Fibroblast of skin of right quadriceps (primary cell): ENCODE measurements around the gene TFAP2B.

Experiments
- DNase-seq: peaks from one replicate; pipeline ENCODE4 v3.0.0-alpha.2; 2013

The TFAP2B gene

DNA sequence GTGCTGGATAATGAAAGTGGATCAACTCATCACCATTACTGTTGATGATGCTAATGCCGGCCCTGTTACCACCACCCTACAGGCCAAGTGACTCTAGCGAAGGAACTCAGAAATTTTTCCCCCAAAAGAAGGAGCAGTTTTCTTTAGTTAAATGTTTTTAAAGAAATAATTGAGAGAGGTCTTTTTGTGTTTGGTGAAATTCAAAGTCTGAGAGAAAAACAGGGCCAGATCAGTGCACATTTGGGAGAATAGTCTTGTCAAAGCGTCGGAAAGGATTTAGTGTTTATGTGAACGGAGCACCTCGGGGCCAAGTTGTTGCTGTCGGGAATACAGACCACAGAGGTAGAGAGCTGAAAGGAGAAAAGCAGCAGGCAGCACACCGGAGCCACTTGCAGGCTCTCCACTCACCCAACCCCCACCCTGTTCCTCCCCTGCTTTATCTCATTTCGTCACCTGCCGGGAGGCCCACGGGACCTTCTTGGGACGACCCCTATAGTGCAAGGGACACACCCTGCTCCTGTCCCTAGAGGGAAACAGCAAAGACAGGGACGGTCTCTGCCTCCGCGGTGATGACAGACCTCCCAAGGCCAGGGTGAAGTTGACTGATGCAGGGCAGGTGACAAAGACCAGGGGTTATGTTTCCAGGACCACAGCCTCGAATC is 6.8 kb downstream of the TFAP2B start:
- DNase-seq, result no peak

DNA sequence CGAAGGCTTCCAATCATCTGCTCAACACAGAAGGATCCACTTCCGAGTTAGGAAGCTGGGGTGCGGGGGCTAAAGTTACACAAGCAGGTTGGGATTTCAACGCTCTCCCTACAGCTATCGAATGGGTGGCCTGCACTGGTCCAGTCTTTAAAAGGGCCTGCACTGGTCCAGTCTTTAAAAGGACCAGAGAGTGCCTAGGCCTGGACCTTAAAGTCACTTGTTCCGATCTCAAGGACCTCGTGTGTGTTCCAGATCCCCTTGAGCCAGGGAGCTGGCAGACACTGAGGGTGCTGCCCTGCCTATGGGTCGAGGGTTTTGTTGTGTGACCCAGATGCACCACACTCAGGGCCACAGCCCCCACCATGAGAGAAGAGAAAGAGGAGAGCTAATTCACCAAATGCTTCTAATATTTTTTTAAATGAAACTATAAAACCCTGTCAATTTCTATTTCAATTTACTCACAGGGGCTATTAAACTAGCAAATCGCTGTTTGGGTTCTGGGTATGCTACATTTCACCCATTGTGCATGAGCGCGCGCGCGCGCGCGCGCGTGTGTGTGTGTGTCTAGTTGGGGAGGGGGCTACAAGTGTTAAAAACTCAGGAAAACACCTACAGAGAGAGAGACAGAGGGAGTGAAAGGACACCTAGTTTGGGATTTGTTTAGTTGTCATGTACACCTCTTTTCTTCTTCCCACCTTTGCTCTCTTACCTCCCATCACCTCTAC is 7.5 kb downstream of the TFAP2B start:
- no peak for DNase-seq

DNA sequence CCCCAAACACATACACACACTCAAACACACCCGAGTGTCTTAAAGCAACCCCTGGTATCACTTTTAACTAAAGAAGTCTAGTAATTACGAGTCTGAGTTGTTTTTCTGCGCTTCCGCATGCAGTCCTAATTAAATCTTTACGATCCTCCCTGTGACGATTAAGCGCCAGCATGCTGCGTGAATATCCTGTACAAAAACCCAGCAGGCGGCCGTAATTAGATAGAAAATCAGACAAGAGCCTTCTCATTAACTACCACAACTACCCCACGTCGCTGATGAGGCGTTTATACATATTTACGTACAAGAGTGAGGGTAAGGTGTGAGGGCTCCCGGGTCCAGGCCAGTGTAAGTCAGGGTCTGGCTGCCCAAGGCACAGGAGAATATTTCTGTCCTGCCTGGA is 8.1 kb downstream of the TFAP2B start:
- no peak for DNase-seq

DNA sequence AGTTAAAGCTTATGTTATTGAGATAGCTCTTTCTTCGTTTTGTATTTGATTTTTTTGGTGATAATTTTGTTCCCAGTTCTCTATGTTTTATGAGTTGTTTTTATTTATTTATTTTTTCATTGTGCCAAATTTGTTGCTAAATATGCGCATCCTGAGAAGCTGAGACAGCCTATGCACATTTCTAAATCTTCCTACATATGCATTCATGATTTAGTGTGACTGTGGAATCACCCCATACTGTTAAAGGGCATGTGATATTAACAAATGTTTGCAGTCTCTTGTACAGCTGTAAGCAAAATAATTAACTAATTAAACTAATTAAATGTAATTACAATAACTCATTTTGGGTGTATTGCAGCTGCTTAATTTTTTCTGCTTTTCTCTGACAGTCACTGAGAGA is 10.4 kb downstream of the TFAP2B start:
- DNase-seq, result no peak

DNA sequence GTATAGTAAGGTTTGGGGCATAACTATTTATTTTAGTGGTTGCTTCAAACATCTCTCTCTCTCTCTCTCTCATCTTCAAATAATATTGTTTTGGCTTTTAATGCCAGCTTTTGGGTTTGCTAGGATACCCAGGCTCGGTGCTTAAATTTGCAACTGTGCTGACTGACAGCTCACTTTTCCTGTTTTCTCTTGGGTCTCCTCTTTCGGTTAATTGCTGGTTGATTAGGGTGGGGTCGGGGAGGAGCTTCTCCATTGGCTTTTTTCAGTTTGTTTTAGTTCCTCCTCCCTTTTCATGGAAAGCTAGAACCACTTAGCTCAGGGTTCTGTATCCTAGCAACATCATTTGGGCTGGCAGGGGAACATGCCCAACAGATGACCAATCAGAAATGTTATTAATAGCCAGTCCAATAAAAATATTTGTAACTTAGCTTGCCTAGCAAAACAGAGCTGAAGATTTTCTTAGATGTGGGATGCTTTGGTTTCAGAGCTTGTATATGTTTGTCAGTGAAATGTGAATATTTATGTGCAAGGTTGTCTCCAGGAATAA is 11.3 kb downstream of the TFAP2B start:
- DNase-seq, result no peak

DNA sequence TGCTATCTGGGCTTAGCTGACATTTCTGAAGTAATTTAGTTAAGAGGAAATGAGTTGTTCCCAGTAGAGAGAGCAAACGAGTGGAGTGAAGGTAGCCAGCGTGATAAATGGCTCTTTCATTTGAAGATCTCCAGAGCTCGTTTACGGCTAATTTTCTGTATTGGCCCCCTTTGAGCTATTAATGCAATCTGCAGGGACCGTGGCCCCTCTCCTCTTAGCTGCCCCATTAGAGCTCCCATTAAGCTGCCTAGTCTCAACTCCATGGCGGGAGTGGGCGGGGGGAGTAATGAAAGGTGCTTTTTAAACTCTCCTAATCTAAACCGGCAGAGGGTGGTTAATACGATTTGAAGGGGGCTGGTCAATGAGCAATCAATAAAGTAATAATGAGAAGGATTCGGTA is 12.5 kb downstream of the TFAP2B start:
- no peak for DNase-seq

DNA sequence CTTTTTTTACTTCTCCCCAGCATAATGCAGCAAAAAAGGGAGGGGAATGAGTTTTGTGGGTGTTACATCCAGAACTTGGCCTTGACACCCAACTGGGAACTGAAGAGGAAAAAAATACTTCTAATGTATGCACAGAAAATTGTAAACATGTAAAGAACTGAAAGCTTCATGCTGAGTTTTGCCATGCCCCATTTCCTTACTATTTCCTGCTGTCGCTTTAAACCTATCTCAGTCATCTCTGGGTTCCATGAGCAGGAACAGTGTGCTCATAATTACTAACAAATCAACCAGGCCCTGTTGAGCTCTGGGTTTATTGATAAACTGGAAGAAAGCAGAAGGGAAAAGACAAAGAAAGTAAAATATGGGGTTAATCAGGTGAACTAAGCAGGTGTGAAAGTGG is 14.2 kb downstream of the TFAP2B start:
- no peak for DNase-seq

DNA sequence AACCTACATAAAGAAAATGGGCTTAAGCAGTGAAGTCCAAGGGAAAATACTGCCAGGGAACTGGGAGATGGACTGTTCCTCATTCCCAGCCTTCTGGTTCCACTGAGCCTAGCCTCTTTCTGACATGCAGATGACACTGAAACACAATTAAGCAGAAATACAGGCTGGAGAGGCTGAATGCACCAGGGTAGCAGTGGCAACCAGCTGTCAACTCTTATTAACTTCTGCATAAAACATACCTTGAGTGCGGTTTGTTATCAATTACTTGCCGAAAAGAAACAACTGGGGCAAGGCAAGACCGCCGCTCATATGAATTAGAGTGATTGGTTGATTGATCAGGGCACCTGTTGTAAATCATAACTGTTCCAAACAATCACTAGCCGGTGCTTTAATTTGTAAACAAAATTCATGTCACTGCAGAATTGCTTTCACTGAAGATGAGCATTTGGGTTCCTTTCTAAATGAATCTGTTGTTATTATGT is 16.3 kb downstream of the TFAP2B start:
- no peak for DNase-seq

DNA sequence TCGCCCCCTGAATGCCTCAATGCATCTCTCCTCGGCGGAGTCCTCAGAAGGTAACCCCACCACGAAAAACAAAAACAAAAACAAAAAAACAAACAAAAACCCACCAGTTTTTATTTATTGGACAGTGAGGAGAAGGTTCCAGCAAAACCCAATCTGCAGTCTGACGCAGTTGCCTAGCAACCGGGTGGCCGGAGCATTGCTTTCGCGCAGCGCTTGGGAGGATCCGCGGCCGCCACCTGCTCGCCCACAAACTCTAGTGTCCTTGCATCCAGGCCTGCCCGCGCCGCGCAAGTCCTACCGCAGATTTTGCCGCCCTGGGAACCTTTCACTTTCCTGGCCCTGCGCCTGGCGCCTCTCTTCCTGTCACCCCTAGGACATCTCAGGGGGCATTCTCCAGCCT is 17.6 kb downstream of the TFAP2B start:
- no peak for DNase-seq

DNA sequence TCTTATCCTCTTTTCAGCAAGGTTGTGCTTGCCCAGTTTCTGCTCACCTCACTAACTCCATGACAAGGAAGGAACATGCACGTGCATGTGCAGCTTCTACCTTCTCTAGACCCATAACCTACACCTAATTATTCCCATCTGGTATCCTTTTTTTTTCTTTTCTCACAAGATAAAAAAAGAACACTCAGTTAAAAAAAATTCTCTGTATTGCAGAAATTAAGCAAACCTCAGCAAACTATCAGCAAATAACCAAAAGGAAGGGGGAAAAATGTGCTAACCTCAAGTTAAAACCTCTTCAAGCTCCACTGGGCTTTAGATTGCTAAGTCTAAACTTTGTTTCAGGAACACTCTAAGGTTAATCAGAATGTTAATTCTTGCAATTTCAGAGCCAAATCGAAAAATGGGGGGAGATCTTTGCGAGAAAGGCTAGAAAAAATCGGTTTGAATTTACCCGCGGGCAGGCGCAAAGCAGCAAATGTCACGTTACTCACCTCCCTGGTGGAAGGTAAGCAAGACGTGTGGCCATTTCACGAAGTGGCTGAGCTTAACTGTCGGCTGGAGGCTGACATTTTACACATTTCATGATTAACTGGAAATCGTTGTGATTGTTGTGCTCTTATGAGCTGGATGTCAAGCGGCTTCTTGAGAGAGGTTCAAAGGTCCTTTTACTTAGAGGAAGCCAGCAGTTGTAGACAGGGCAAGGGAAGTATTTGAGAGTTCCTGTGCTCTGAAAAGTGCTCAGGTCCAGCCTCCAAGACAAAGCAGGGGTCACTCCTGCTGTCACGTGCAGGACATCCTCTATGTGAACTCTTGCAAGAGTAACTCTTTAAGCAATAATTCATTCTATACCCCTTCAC is 19.1 kb downstream of the TFAP2B start:
- no peak for DNase-seq

DNA sequence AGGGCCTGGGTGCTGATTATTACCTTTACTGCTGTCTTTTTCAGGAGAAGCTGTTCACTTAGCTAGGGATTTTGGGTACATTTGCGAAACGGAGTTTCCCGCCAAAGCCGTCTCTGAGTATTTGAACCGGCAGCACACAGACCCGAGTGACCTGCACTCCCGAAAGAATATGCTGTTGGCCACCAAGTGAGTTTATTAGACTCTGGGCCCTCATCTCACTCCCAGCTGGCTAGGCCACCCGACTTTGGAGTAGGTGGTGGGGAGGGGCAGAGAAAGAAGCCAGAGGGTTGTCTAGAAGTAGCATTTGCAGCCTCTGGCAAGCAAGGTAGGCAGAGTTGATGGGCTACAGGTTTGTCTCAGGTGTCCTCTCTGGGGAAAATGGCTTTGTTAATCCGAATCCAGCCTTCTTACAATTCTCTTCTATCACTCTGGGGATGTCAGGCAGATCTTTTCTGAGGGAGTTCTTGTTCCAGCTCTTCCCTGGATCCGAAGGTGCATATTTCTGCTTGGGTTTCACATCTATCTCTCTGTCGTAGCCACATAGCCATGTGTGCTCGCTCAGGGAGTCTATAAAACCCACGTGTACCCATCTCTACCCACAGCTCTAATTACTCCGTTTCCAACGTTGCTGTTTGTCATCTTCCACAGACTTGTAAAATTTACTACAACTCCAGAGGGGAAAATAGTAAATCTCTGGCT is 21.6 kb downstream of the TFAP2B start:
- no peak for DNase-seq

DNA sequence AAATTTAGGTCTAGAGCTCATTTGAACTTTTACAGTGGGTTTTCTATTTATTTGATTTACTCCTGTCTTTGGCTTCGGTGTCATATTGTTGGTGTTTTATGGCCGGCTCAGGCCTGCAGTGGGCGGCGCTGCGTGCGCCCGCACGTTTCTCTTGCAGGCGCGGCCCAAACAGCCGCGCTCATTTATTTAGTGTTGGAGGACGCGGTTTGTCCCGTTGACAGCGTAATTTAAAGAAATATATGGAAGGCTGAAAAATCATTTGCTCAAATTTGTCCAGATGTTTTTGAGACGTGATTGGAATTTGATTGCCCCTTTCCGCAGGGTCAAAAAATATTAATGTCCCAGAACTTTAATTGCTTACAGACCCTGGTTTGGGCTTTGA is 22.1 kb downstream of the TFAP2B start:
- no peak for DNase-seq

DNA sequence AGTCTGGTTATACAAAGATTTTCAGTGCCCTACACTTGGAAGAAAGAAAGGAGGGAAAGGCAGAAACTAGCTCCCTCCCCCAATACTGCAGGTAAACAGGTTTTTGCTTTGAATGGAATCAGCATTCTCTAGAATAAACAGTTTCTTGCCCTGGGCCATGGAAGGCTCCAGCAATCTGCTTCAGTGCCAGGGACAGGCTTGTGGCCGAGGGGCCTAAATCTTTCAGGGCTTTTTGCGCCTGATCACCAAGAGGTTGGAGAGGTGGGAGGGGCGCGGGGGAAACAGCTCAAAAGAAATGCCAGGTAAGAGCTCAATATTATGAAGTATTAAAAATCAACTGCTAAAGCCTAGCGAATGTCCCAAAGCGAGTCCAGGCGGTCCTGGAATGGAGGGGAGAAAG is 23.8 kb downstream of the TFAP2B start:
- no peak for DNase-seq

DNA sequence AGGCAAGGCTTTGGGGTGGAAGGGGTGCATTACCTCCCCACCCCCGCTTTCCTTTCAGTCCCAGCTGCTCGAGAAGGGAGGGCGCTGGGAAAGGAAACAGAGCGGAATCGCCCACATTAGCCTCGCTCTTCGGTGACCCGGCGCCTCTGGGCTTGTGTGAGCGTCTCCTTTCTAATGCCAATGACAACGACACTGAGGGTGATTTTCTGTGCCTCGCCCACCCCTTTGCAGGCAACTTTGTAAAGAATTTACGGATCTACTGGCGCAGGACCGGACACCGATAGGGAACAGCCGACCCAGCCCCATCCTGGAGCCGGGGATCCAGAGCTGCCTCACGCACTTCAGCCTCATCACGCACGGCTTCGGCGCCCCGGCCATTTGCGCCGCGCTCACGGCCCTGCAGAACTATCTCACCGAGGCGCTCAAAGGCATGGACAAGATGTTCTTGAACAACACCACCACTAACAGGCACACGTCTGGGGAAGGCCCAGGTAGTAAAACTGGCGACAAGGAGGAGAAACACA is 24.3 kb downstream of the TFAP2B start:
- no peak for DNase-seq

DNA sequence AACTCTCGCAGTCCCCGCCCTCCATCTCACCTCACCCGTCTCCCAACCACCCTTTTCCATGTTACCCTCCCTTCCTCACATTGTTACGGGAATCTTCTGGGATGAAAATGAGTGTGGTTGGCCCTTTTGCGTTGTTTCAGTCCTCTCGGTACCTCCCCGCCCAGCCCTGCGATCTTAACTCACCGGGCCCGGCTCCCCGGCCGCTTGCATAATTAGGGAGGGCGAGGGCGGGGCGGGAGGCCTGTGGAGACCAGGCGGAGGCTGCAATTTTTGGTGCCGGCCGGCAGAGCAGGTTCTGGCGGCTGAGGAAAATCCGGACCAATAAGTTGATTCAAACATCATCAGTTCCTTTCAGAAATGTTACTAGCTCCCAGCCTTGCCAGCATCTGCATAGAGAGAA is 25.2 kb downstream of the TFAP2B start:
- DNase-seq, result no peak

DNA sequence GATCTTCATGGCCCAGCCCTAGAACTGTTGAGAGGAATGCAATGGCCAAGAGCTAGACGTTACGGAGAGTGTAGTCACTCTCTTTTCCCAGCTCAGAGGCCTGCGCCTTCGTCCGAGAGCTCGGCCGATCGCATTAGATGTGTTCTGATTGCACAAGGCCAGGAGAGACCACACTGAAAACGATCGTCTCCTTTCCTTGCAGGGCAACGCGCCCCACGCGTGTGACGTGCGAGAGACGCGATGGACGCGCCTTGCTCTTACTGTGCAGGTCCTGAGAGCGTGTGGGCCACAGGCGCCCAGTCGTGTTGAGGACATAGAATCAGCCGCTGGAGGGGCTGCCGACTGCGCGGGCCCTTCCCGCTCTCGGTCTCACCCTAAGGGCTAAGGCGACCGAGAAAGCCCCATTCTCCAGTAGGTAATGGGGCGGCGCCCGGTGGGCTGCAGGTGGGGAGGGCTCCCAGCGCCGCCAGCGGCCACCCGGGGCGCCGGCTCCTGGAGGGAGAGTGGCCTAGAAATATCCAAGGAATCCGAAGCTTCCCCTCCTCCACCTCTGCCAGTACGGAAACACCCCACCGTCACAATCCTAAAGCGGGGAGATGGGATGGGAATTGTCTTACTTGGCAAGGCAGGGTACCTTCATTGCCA is 26.9 kb downstream of the TFAP2B start:
- no peak for DNase-seq

DNA sequence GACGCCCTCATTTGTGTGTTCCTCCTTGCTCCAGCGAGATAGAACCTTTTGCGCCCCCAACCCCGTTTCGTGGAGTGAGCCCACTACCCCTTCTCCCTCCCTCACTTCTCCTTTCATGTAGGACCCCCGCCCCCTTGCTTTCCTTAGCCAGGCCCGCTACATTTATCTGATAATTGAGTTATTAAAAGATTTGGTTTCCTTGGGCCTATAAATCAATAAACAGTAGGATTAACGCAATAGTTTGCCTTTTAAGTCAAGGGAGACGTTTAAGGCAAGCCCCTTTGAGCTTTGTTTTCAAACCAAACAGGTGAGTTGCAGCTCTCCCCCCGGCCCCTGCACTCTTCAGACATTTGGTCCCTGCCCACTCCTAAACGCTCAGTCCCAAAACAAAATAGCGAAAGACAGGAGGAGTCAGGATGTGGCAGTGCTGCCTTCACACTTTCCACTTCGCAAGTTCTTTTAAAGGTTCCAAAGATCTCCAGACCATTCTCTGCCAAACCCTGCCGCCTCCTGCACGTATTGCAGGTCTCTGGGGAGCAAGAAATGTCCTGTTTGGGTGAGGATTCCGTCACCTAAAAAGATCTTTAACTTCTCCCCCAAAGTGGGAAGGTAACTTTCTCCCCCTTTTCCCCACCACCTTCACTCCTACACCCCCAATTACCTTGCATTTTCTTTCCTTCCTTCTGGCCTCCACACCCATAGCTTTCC is 27.6 kb downstream of the TFAP2B start:
- DNase-seq, result no peak

DNA sequence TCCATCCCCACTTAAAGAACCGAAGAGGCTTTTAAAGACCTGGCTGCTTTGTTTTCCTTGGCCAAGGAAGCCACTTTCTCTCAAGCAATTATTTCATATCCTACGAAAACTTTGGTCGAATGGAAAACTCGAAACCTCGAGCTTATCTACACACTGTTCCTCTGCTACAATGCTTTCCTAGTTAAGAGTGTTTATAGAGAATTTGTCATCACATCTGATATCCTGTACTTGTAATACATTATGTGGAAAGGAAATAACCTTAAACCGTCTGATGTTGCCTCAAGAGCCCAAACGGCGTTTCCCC is 28.1 kb downstream of the TFAP2B start:
- no peak for DNase-seq

DNA sequence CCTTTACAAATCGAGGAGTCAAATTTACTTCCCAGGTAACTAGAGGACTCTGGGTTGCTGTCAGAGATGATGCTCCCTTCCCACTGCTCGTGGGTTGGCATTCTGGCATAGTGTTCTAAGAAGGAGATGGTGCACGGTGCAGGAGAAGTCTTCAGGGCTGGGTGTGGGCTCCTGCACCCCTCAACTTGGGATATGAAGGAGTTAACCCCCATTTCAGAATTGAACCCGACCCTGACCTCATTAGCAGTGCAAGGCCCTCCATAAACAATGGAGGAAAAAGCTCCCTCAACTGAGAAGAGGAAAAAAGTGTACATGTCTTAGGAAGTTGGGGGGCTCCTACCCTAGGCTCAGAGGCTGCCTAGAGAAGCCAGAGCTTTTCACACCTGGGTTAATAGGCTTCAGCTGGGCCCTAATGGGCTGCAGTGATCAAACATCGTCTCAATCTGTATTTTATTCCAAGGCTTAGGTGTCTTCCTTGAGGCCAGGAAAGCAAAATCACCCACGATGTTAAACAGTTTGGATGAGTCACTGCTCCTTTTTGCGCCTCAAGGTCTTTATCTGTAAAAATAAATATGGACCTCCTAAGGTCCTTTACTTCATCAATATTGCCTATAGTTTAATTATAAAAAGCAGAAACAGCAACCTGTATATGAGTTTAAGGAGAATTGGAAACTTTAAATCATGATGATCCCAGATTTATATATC is 29.4 kb downstream of the TFAP2B start:
- no peak for DNase-seq

DNA sequence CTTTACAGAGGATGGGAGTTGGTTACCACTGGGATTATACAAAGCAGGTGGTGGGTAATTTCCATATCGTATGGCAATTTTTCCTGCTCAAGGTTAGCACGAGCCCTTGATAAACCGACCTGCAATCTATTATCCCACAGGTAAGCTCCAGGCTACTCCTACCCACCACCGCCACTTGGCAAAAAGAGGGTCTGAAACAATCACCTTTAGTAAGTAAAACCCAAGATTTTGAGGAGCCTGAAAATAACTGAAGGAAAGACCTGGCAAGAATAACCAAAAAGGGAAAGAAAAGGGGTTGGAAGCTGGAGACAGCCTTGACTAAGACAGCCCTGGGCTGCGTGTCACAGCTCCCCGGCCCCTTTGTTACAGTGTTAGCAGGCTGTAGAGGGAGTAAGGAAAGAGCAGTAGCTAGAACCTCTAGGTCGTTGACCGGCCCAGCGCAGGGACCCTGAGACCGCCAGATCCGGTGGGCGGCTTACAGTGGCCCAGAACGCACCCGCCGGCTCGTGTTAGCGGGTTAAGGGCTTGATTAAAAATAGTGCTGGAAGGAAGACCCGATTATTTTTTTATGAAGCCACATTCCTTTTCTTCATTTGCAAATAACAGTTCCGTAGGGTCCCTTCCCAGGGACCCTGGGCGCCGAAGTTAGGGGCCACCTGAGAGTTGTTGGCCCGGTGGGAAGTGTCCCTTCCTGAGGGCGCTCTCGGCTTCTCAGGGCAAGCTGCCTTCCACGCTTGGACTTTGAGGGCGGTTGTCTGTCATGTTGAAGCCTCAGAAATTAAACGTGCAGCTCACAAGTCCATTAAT is 30.5 kb downstream of the TFAP2B start:
- DNase-seq, result no peak
